Body of pancreas (tissue), 4 donors: ENCODE measurements around the gene DNMT3A.

Source experiments
- CTCF ChIP-seq, 7 experiments: fragments of 450-650 bp in 4 of 7; fragments of 200-600 bp in 3 of 7; sonication (generic) in 3 of 7; IDR thresholded peaks; one replicate each; pipeline ENCODE4 v1.5.1; 2016 to 2019; ENCODE audit warnings: antibody characterized with exemption in 7 of 7
- POLR2A ChIP-seq, 3 donors: fragments of 450-650 bp; IDR thresholded peaks; one replicate each; pipeline ENCODE4 v1.6.1; 2016; ENCODE audit warnings: antibody characterized with exemption in 3 of 3, mild to moderate bottlenecking in 2 of 3

- TF ChIP-seq CTCF (IDR thresholded peaks at IDR 0.05), result no peak
- peak in 2 of 3 donors; percentile 25 to 39 for TF ChIP-seq POLR2A (IDR thresholded peaks at IDR 0.05)
Observed at GRCh38 chr2:25294573-25295462, 46.9 kb downstream of the DNMT3A start.
